ENCODE data around the gene AFDN.

The AFDN gene

DNA sequence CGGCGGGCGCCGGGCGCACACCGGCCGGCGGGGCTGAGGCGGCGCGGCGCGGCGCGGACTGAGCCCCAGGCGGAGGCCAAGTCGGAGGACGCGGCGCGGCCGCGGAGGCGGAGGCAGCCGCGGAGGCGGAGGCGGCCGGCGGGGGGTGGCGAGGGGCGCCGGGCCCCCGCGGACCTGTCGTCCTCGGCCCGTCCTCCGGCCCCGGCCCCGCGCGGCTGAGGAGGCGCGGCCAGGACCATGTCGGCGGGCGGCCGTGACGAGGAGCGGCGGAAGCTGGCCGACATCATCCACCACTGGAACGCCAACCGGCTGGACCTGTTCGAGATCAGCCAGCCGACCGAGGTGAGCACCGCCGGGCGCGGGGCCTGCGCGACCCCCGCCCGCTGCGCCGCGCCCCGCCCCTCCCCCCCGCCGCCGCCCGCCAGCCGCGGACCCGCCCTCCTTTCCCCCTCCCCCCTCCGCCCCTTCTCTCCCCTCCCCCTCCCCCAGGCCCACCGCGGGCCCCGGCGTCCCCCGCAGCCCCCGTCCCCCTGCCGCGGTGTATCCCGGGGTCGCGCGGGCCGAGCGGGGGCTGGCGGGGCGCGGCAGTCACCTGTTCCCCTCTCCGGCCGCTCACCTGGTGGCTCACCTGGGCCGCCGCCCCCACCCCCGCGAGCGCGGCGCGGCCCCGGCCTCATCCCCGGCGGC lies at the start of gene AFDN:
Gene AFDN (plus strand): TSS at position 16 of the 687 bp plus-strand sequence. CDS start 222 bp downstream, at position 238.
- DNase-seq (ENCODE audit: low read depth) = no peak

DNA sequence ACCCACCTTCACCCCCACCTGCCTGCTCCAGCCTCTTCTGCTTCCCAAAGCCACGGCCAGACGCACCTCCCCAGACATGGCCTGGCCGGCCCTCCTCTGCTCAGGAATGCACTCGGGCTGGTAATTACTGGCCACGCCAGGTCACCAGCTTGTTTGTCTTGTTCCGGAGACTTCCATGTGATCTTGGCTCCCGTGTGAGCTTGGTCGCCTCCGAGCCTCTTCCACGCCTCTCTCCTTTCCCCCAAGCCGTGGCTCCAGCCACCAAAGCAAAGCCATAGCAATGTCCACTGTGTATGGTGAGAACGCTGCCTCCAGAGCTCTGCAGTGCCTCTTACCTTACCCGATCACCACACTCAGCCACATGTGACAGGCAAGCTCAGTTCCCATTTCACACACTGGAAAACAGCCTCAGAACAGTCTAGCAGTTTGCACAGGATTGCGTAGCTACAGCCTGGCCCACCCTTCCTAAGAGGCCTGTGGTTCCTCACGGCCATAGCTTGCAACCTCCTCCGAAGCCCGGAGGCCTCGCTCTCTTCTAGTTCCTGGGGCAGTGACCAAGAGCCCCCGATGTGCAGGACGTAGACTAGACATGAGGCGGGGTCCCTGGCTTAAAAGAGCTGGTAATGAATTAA lies 48.1 kb upstream of the AFDN start:
- DNase-seq (ENCODE audit: low read depth) = no peak

- DNase-seq (ENCODE audit: low read depth) = no peak
Measured at GRCh38 chr6:167779129-167779992, 47.4 kb upstream of the AFDN start.

DNA sequence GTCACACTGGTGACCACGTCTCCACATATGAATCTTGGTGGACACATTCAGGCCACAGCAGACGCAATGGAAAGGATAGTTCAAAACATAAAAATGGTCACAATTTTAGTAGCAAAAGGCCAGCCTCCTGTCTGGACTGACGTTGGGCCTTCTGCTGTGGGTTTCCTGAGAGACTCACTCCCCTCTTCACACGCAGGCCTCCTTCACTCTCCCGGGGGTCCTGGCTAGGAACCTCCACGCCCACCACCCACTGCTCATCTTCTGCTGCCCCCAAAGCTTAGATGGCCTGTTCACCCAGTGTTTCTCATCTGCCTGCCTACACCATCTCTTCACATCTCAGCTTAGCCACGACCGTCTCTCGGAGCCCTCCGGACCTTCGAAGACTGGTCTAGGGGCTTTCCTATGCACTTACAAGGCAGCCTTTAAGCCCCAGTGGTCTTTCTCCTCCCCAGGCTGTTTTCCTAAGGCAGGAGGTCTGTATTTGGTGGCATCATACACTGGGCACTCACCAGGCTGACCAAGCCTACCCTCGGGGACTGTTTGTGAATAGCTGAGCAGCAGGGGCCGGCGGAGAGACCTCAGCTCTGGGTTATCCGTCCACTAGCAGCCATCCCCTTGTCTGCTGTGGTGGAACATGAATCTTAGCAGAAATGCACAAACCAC lies 46.6 kb upstream of the AFDN start:
- no peak for DNase-seq (ENCODE audit: low read depth)

GRCh38 chr6:167781066-167781767 lies 45.5 kb upstream of the AFDN start:
- DNase-seq (ENCODE audit: low read depth) = no peak

- no peak for DNase-seq (ENCODE audit: low read depth)
Measured at GRCh38 chr6:167781868-167782267, 44.8 kb upstream of the AFDN start.

DNA sequence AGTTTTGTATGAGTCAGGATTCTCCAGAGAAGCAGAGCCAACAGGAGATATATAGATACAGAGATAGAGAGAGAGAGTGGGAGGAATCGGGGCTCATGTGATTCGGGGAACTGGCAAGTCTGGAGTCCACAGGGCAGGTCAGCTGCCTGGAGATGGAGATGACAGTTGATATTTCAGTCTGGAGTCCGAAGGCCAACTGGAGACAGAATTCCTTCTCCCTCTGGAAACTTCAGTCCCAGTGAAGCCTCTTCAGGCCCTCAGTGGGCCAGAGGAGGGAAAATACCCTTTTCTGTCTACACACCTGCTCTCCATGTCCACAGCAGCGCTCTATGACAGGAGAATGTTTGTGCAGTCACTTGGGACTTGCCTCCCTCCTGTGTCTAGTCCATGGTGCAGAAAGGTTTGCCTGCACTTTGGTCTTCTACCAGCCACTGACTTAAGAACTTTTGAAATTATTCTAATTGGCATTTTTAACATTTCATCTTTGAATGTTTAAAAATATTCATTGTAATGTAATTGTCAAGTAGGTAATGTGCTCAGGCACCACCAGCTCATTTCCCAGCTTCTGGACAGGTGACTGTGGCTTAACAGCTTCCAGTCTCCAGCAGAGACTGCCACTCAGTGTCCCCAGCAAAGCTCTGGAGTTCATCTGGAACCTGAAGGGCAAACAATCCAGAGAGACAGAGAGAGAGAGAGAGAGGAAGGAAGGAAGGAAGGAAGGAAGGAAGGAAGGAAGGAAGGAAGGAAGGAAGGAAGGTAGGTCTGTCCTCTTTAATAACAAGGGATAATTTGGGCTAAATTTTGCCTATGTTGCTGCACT lies 43.8 kb upstream of the AFDN start:
- no peak for DNase-seq (ENCODE audit: low read depth)

DNA sequence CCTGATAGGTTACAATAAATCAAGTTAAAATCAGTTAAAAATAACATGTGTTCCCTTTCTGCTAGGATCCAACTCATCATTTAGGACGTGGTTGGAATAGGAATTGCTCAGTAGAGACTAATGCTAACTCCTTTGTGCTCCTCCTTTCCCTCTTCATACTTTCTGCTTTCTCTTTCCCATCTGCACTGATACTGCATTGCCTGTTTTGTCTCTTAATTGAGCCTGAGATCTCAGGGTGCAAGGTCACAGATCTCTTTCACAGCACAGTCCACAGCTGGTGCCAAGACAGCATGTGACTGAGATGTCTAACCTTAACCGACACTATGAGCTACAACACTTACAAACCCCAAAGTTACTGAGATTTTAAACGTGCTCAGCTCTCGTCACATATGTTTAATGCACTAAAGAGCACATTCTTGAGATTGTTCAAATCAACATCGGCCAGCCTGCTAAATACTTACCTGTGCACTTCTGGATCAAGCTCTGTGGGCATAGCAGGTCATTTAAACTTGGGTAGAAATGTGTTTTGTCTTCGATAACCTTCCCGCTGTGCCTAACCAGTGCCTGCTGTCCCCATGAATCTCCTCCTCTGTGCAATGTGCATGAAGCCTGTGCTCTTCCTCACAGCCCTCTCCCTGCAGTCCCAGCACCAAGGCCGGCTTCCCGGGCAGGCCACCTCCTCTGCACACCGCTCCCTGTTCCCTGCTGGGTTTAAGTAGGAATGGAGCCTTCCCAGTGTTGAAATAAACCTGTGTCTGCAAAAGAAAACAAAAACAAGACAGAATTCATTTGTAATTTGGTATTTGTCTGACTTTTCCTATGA lies 39.6 kb upstream of the AFDN start:
- no peak for DNase-seq (ENCODE audit: low read depth)

- no peak for DNase-seq (ENCODE audit: low read depth)
Measured at GRCh38 chr6:167787896-167788562, 38.7 kb upstream of the AFDN start.

DNA sequence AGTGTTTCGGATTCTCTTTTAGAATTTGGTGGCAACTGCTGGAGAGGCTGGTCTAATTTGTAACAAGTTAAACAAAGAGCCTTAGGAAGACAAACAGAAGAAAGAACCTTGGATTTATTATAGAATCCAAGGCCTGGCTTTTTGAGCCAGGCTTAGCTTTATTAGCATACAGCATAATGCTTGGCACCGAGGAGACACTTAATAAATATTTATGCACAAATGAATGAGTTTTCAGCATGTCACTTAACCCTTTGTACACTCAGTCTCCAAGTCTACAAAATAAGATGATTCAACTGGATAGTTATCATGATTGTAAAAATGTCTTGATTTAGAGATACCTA lies 38.2 kb upstream of the AFDN start:
- DNase-seq (ENCODE audit: low read depth) = no peak

GRCh38 chr6:167789358-167789757 lies 37.4 kb upstream of the AFDN start:
- DNase-seq (ENCODE audit: low read depth) = no peak

DNA sequence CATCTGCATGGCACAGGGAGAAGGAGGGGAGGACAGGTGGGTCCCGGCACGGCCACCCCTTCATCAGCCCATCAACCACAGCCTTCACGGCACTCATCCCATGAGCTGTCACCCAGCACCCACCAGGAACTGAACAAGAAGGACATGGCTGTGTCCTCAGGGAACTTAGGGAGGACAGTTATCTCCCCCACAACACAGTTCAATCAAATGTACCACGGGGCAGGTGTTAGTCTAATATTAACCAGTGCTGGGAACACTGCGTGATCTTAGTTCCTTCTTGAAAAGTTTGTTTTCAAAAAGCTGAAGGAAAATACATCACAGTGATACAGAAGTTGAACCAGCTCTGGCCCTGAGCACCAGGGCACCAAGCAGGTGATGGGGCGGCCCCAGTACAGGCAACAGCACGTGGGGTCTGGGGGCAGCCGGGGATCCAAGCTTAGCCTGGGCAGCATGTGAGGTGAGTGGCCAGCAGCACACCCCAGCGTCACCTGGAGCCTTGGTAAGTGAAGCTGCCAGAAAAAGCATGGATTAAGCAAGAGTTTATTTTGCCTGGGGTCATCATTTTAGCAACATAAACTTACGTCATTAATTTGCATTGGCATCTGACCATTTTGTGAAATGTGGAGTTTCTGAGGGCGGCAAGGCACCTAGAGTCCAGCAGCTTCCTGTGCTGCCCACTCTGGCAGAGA lies 35.5 kb upstream of the AFDN start:
- no peak for DNase-seq (ENCODE audit: low read depth)

- no peak for DNase-seq (ENCODE audit: low read depth)
Measured at GRCh38 chr6:167791780-167792478, 34.8 kb upstream of the AFDN start.

- no peak for DNase-seq (ENCODE audit: low read depth)
Measured at GRCh38 chr6:167793421-167793820, 33.3 kb upstream of the AFDN start.

DNA sequence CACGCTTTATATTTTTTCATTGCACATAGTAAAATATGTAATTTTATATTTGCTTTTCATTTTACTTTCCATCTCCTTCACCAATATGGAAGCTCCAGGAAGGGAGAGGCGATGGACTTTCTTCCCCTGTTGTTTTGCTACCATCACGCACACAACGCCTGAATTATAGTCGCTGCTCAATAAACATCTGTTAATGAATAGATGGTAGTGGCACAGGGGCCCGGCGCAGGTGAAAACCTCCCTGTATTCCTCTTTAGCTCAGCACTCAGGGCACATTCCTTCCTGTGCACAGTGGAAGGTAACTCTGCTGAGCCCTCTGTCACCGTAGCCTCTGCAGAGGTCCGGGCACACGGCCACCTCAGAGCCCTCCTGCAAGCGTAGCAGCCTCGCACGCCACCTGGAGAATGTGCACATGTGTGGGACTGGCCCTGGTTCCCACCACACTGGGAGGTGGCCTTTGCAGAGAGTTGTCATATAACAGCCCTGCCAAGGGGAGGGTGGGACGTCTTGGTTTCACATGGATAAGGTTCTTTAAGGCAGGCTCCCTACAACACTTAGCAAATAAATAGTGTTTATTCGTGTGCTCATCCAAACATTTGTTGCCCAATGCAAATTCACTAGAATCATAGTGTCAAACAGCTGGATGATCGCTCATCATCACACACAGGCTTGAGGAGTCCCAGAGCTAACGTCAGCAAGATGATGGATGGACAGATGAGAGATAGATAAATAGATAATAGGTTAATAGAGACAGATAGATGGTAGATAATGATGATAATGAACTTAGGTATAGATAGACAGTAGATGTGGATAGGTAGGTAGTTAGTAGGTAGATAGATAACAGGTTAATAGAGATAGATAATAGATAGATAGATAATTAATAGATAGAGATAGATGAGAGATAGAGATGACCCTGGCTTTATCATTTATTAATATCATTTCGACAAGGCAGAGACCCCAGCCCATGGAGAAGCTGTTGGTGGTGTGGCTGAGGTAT lies 32.3 kb upstream of the AFDN start:
- DNase-seq (ENCODE audit: low read depth) = no peak

- DNase-seq (ENCODE audit: low read depth) = no peak
Measured at GRCh38 chr6:167795321-167795811, 31.3 kb upstream of the AFDN start.

- no peak for DNase-seq (ENCODE audit: low read depth)
Measured at GRCh38 chr6:167795874-167796191, 30.9 kb upstream of the AFDN start.
